ENCODE data around the gene TRMT2A.

TRMT2A gene

GRCh38 chr22:20107471-20107901, 9.5 kb downstream of the TRMT2A start:
- TF ChIP-seq POLR2AphosphoS5 (IDR thresholded peaks at IDR 0.05; ENCODE audit: low read depth, low read length) = no peak
- TF ChIP-seq POLR2A (IDR thresholded peaks at IDR 0.05; ENCODE audit: low read depth, low read length) = no peak
- no peak for TF ChIP-seq TAF1 (IDR thresholded peaks at IDR 0.05; ENCODE audit: borderline replicate concordance, low read depth, low read length)
- DNase-seq (ENCODE audit: insufficient read length) (no peak), FAIRE-seq (no peak)

GRCh38 chr22:20106849-20107237, 10.2 kb downstream of the TRMT2A start:
- FAIRE-seq (no peak), DNase-seq (ENCODE audit: insufficient read length) (no peak)
- TF ChIP-seq POLR2A (IDR thresholded peaks at IDR 0.05; ENCODE audit: low read depth, low read length) (no peak), TAF1 (IDR thresholded peaks at IDR 0.05; ENCODE audit: borderline replicate concordance, low read depth, low read length) (no peak), POLR2AphosphoS5 (IDR thresholded peaks at IDR 0.05; ENCODE audit: low read depth, low read length) (no peak)

GRCh38 chr22:20106205-20106848, 10.7 kb downstream of the TRMT2A start:
- no peak for TF ChIP-seq POLR2AphosphoS5 (IDR thresholded peaks at IDR 0.05; ENCODE audit: low read depth, low read length)
- TF ChIP-seq POLR2A (IDR thresholded peaks at IDR 0.05; ENCODE audit: low read depth, low read length) = no peak

GRCh38 chr22:20105456-20106204, 11.4 kb downstream of the TRMT2A start:
- FAIRE-seq (no peak), DNase-seq (ENCODE audit: insufficient read length) (no peak)
- TF ChIP-seq POLR2A (IDR thresholded peaks at IDR 0.05; ENCODE audit: low read depth, low read length) (no peak), TAF1 (IDR thresholded peaks at IDR 0.05; ENCODE audit: borderline replicate concordance, low read depth, low read length) (no peak), POLR2AphosphoS5 (IDR thresholded peaks at IDR 0.05; ENCODE audit: low read depth, low read length) (no peak)

More at GRCh38 chr22:20106205-20106848, 10.7 kb downstream of the TRMT2A start:
- no peak for DNase-seq (ENCODE audit: insufficient read length)
- no peak for FAIRE-seq

GRCh38 chr22:20102203-20102780, 14.7 kb downstream of the TRMT2A start:
- DNase-seq (ENCODE audit: insufficient read length) = no peak
- FAIRE-seq = no peak
- TF ChIP-seq POLR2A (IDR thresholded peaks at IDR 0.05; ENCODE audit: low read depth, low read length) = no peak
- TF ChIP-seq TAF1 (IDR thresholded peaks at IDR 0.05; ENCODE audit: borderline replicate concordance, low read depth, low read length) = no peak
- TF ChIP-seq POLR2AphosphoS5 (IDR thresholded peaks at IDR 0.05; ENCODE audit: low read depth, low read length) = no peak

- FAIRE-seq (no peak), DNase-seq (ENCODE audit: insufficient read length) (no peak)
These were observed 15.4 kb downstream of the TRMT2A start for GRCh38 chr22:20101638-20102037.

GRCh38 chr22:20099099-20099711, 17.8 kb downstream of the TRMT2A start:
- FAIRE-seq = no peak
- TF ChIP-seq POLR2A (IDR thresholded peaks at IDR 0.05; ENCODE audit: low read depth, low read length) (no peak), TAF1 (IDR thresholded peaks at IDR 0.05; ENCODE audit: borderline replicate concordance, low read depth, low read length) (no peak), POLR2AphosphoS5 (IDR thresholded peaks at IDR 0.05; ENCODE audit: low read depth, low read length) (no peak)
- no peak for DNase-seq (ENCODE audit: insufficient read length)

More at GRCh38 chr22:20101638-20102037, 15.4 kb downstream of the TRMT2A start:
- no peak for TF ChIP-seq POLR2A (IDR thresholded peaks at IDR 0.05; ENCODE audit: low read depth, low read length)
- TF ChIP-seq TAF1 (IDR thresholded peaks at IDR 0.05; ENCODE audit: borderline replicate concordance, low read depth, low read length) = no peak
- TF ChIP-seq POLR2AphosphoS5 (IDR thresholded peaks at IDR 0.05; ENCODE audit: low read depth, low read length) = no peak

GRCh38 chr22:20096574-20097420, 20.2 kb downstream of the TRMT2A start:
- no peak for TF ChIP-seq POLR2A (IDR thresholded peaks at IDR 0.05; ENCODE audit: low read depth, low read length)
- no peak for TF ChIP-seq POLR2AphosphoS5 (IDR thresholded peaks at IDR 0.05; ENCODE audit: low read depth, low read length)
- TF ChIP-seq TAF1 (IDR thresholded peaks at IDR 0.05; ENCODE audit: borderline replicate concordance, low read depth, low read length) = no peak
- FAIRE-seq = no peak
- no peak for DNase-seq (ENCODE audit: insufficient read length)

GRCh38 chr22:20095521-20095920, 21.5 kb downstream of the TRMT2A start:
- FAIRE-seq (no peak), DNase-seq (ENCODE audit: insufficient read length) (no peak)
- TF ChIP-seq POLR2A (IDR thresholded peaks at IDR 0.05; ENCODE audit: low read depth, low read length) (no peak), TAF1 (IDR thresholded peaks at IDR 0.05; ENCODE audit: borderline replicate concordance, low read depth, low read length) (no peak), POLR2AphosphoS5 (IDR thresholded peaks at IDR 0.05; ENCODE audit: low read depth, low read length) (no peak)

GRCh38 chr22:20094197-20094807, 22.7 kb downstream of the TRMT2A start:
- FAIRE-seq (no peak), DNase-seq (ENCODE audit: insufficient read length) (no peak)
- TF ChIP-seq POLR2AphosphoS5 (IDR thresholded peaks at IDR 0.05; ENCODE audit: low read depth, low read length) (no peak), POLR2A (IDR thresholded peaks at IDR 0.05; ENCODE audit: low read depth, low read length) (no peak), TAF1 (IDR thresholded peaks at IDR 0.05; ENCODE audit: borderline replicate concordance, low read depth, low read length) (no peak)

All from GM12892 (cell line).